ENCODE measurements around the gene SRC. TPM values are rescaled to one million over a fixed set of nuclear protein-coding genes. Genes with fewer than 3 reads are reported as not detected.

The SRC gene
- total RNA-seq, 1 experiment from 2014 or later, result 185 TPM

GRCh38 chr20:37379967-37380828 is 34.3 kb downstream of the SRC start:
- TF ChIP-seq CTCF (IDR thresholded peaks at IDR 0.05; ENCODE audit: unreplicated experiment), result no peak
- no peak for DNase-seq
- intact Hi-C loops (cut with micrococcal nuclease; ENCODE audit: unreplicated experiment), result loop anchor here (2.0 to 5.0 kb wide), 3 partner anchors 35 to 113 kb away; no protein-coding TSS in a partner anchor
- no TSS peak for BruUV-seq (replicated peaks)
- Mint-ChIP-seq H3K4me1 (ENCODE audit: low read depth, unreplicated experiment) (peaks cover 81% of the 10 kb centered on the region), H3K27me3 (ENCODE audit: unreplicated experiment) (no peaks in the 10 kb centered on the region), H3K27ac (ENCODE audit: unreplicated experiment) (peak overlapping the region; percentile 95), H3K4me3 (ENCODE audit: low read depth, unreplicated experiment) (peak overlapping the region; percentile 50), H3K9me3 (ENCODE audit: low read depth, unreplicated experiment) (no peaks in the 10 kb centered on the region), H3K36me3 (ENCODE audit: insufficient read depth, unreplicated experiment) (peaks cover 85% of the 10 kb centered on the region)
- CTCF ChIA-PET, result interaction anchor here (0.5 to 2.6 kb wide), 11 partner anchors 17 to 639 kb away, joined by 3 to 11 read pairs (median 6); partner anchors contain the start of gene SRC

GRCh38 chr20:37380864-37381579 is 35.1 kb downstream of the SRC start:
- Mint-ChIP-seq H3K4me3 (ENCODE audit: low read depth, unreplicated experiment) (no peak overlapping the region), H3K9me3 (ENCODE audit: low read depth, unreplicated experiment) (no peaks in the 10 kb centered on the region), H3K4me1 (ENCODE audit: low read depth, unreplicated experiment) (peaks cover 85% of the 10 kb centered on the region), H3K27me3 (ENCODE audit: unreplicated experiment) (no peaks in the 10 kb centered on the region), H3K27ac (ENCODE audit: unreplicated experiment) (peak overlapping the region; percentile 95), H3K36me3 (ENCODE audit: insufficient read depth, unreplicated experiment) (peaks cover 86% of the 10 kb centered on the region)
- no peak for TF ChIP-seq CTCF (IDR thresholded peaks at IDR 0.05; ENCODE audit: unreplicated experiment)
- no peak for DNase-seq
- no TSS peak for BruUV-seq (replicated peaks)
- CTCF ChIA-PET, result interaction anchor here (0.5 to 2.1 kb wide), 7 partner anchors 35 to 638 kb away, joined by 3 to 9 read pairs (median 6); partner anchors contain the start of gene SRC
- intact Hi-C loops (cut with micrococcal nuclease; ENCODE audit: unreplicated experiment), result loop anchor here (5.0 kb wide), 2 partner anchors 89 to 114 kb away; no protein-coding TSS in a partner anchor

- H3K4me3 Mint-ChIP-seq (ENCODE audit: low read depth, unreplicated experiment), result no peak overlapping the region
- no peak for TF ChIP-seq CTCF (IDR thresholded peaks at IDR 0.05; ENCODE audit: unreplicated experiment)
- DNase-seq, result no peak
- H3K9me3 Mint-ChIP-seq (ENCODE audit: low read depth, unreplicated experiment), result no peaks in the 10 kb centered on the region
- H3K27ac Mint-ChIP-seq (ENCODE audit: unreplicated experiment), result peak overlapping the region; percentile 64
- peaks cover 83% of the 10 kb centered on the region for H3K4me1 Mint-ChIP-seq (ENCODE audit: low read depth, unreplicated experiment)
- CTCF ChIA-PET, result no interaction called here
- intact Hi-C loops (cut with micrococcal nuclease; ENCODE audit: unreplicated experiment), result loop anchor here (5.0 kb wide), 2 partner anchors 90 to 115 kb away; no protein-coding TSS in a partner anchor
- H3K27me3 Mint-ChIP-seq (ENCODE audit: unreplicated experiment), result no peaks in the 10 kb centered on the region
- H3K36me3 Mint-ChIP-seq (ENCODE audit: insufficient read depth, unreplicated experiment), result peaks cover 94% of the 10 kb centered on the region
- BruUV-seq (replicated peaks), result no TSS peak
Observed at GRCh38 chr20:37381621-37382471, 35.9 kb downstream of the SRC start.
